WTC11 (cell line): ENCODE results near the gene ZNF648. TPM values are rescaled to one million over a fixed set of nuclear protein-coding genes. Genes with fewer than 3 reads are reported as not detected.

ENCODE experiments used
- ATAC-seq: fragments of 200-7000 bp; cut with Tn5 transposase; 2 replicates; pipeline ENCODE4 v1.10.0; 2021; ENCODE audit warnings: mild to moderate bottlenecking, moderate library complexity
- CTCF ChIA-PET: fragments of 300-600 bp; sonication (Branson Sonifier 250); formaldehyde crosslinking; loops from one replicate; lab custom pipeline; 2021; ENCODE audit warnings: antibody characterized with exemption; lab: Charles Lee
- POLR2A ChIA-PET: fragments of 350-600 bp; sonication (Branson Sonifier 250); formaldehyde crosslinking; loops from one replicate; lab custom pipeline; 2021; ENCODE audit warnings: antibody characterized with exemption; lab: Charles Lee
- DNase-seq: peaks from one replicate; pipeline ENCODE4 v3.0.0; 2021; ENCODE audit warnings: low spot score
- H3K27ac Mint-ChIP-seq: 2 replicates; pipeline ENCODE4 v1.8.0; 2021; ENCODE audit warnings: mixed read lengths
- H3K27me3 Mint-ChIP-seq: 2 replicates; pipeline ENCODE4 v1.8.0; 2021; ENCODE audit warnings: low read depth, mild to moderate bottlenecking, moderate library complexity, mixed read lengths
- H3K36me3 Mint-ChIP-seq: 2 replicates; pipeline ENCODE4 v1.8.0; 2021; ENCODE audit warnings: mixed read lengths
- H3K4me1 Mint-ChIP-seq: 2 replicates; pipeline ENCODE4 v1.8.0; 2022; ENCODE audit warnings: mixed read lengths
- H3K4me3 Mint-ChIP-seq: 2 replicates; pipeline ENCODE4 v1.8.0; 2021; ENCODE audit warnings: mild to moderate bottlenecking, moderate library complexity, mixed read lengths
- H3K9me3 Mint-ChIP-seq: 2 replicates; pipeline ENCODE4 v1.8.0; 2021; ENCODE audit warnings: mixed read lengths
- CREB1 ChIP-seq: sonication (generic); formaldehyde crosslinking; IDR thresholded peaks from 2 replicates; pipeline ENCODE4 v1.8.0; 2023; ENCODE audit warnings: mild to moderate bottlenecking, missing genetic modification reagents
- ESRRA ChIP-seq: sonication (generic); formaldehyde crosslinking; IDR thresholded peaks from 2 replicates; pipeline ENCODE4 v1.8.1; 2022; ENCODE audit warnings: mild to moderate bottlenecking, missing genetic modification reagents, borderline replicate concordance
- ETV6 ChIP-seq: sonication (generic); formaldehyde crosslinking; IDR thresholded peaks from 2 replicates; pipeline ENCODE4 v1.8.1; 2022; ENCODE audit warnings: mild to moderate bottlenecking, missing genetic modification reagents
- HMGA2 ChIP-seq: fragments of 250-450 bp; sonication (Bioruptor Pico); IDR thresholded peaks from 2 replicates; pipeline ENCODE4 v1.4.0; 2021; ENCODE audit warnings: mild to moderate bottlenecking, moderate library complexity
- JAZF1 ChIP-seq: fragments of 250-450 bp; sonication (Bioruptor Pico); IDR thresholded peaks from 2 replicates; pipeline ENCODE4 v1.9.0; 2021; ENCODE audit warnings: moderate library complexity, mild to moderate bottlenecking, inconsistent platforms
- KAT7 ChIP-seq: sonication (generic); formaldehyde crosslinking; IDR thresholded peaks from 2 replicates; pipeline ENCODE4 v1.8.1; 2023; ENCODE audit warnings: missing genetic modification reagents, mild to moderate bottlenecking, borderline replicate concordance
- NFYB ChIP-seq: sonication (generic); formaldehyde crosslinking; conservative IDR thresholded peaks from 2 replicates; pipeline ENCODE4 v1.8.0; 2022; ENCODE audit warnings: low read depth, missing genetic modification reagents
- NR1H2 ChIP-seq: sonication (generic); formaldehyde crosslinking; IDR thresholded peaks from 2 replicates; pipeline ENCODE4 v1.9.0; 2021; ENCODE audit warnings: mild to moderate bottlenecking, moderate library complexity, missing genetic modification reagents
- ZNF121 ChIP-seq: sonication (generic); formaldehyde crosslinking; IDR thresholded peaks from 2 replicates; pipeline ENCODE4 v1.8.0; 2023; ENCODE audit warnings: missing genetic modification reagents
- ZNF219 ChIP-seq: sonication (generic); formaldehyde crosslinking; IDR thresholded peaks from 2 replicates; pipeline ENCODE4 v1.8.0; 2023; ENCODE audit warnings: missing genetic modification reagents, mild to moderate bottlenecking, borderline replicate concordance
- total RNA-seq: library from RNA; stranded (reverse); gene quantifications from 3 replicates; pipeline ENCODE4 v1.2.3, GENCODE V29; 2021
- TF ChIP-seq, protein P1 (sequence below): sonication (generic); formaldehyde crosslinking; IDR thresholded peaks from 2 replicates; pipeline ENCODE4 v1.8.1; 2023; ENCODE audit warnings: mild to moderate bottlenecking, moderate library complexity, missing genetic modification reagents
- TF ChIP-seq, protein P2 (sequence below): sonication (generic); formaldehyde crosslinking; IDR thresholded peaks from 2 replicates; pipeline ENCODE4 v1.8.0; 2023; ENCODE audit warnings: mild to moderate bottlenecking, missing genetic modification reagents
- TF ChIP-seq, protein P3 (sequence below): sonication (generic); formaldehyde crosslinking; IDR thresholded peaks from 2 replicates; pipeline ENCODE4 v1.8.0; 2022; ENCODE audit warnings: mild to moderate bottlenecking, missing genetic modification reagents
- TF ChIP-seq, protein P4 (sequence below): sonication (generic); formaldehyde crosslinking; IDR thresholded peaks from 2 replicates; pipeline ENCODE4 v1.8.0; 2022; ENCODE audit warnings: mild to moderate bottlenecking, missing genetic modification reagents
- TF ChIP-seq, protein P5 (sequence below): sonication (generic); formaldehyde crosslinking; IDR thresholded peaks from 2 replicates; pipeline ENCODE4 v1.8.1; 2023; ENCODE audit warnings: mild to moderate bottlenecking, missing genetic modification reagents, borderline replicate concordance

Gene ZNF648
- total RNA-seq, 1 experiment from 2014 or later = 0.17 TPM

DNA sequence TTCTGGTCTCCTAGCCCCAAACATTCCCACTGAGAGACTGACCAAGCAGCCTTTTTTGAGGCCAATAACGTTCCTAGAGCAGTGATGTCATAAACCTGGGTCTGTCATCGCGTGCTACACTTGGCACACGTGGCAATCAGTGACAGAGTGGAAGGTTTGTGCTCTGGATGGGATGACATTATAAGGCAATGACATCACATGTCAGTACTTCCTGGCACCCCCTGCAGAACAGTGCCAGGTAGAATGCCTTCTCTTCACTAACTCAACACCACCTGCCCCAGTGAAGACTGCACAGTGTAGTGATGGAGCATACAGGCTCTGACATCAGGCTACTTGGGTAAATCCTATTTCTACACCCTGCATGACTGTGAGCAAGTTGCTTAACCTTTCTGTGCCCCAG is 5.4 kb upstream of the ZNF648 start:
- ATAC-seq (no peak), DNase-seq (no peak)
- no peak overlapping the region for H3K4me3 Mint-ChIP-seq
- no peak overlapping the region for H3K27ac Mint-ChIP-seq
- ChIA-PET POLR2A (no interaction called here), CTCF (interaction anchor here (1.6 to 5.1 kb wide), 2 partner anchors 12 to 14 kb away, joined by 3 to 62 read pairs; no protein-coding TSS in a partner anchor)
- no peaks in the 10 kb centered on the region for H3K36me3 Mint-ChIP-seq
- H3K9me3 Mint-ChIP-seq = peaks cover 17% of the 10 kb centered on the region
- no peak for TF ChIP-seq NFYB (CRISPR knock-in tag)
- TF ChIP-seq, protein P1, sequence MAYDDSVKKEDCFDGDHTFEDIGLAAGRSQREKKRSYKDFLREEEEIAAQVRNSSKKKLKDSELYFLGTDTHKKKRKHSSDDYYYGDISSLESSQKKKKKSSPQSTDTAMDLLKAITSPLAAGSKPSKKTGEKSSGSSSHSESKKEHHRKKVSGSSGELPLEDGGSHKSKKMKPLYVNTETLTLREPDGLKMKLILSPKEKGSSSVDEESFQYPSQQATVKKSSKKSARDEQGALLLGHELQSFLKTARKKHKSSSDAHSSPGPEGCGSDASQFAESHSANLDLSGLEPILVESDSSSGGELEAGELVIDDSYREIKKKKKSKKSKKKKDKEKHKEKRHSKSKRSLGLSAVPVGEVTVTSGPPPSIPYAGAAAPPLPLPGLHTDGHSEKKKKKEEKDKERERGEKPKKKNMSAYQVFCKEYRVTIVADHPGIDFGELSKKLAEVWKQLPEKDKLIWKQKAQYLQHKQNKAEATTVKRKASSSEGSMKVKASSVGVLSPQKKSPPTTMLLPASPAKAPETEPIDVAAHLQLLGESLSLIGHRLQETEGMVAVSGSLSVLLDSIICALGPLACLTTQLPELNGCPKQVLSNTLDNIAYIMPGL (CRISPR knock-in tag) = no peak
- H3K4me1 Mint-ChIP-seq = peaks cover 5% of the 10 kb centered on the region
- peaks cover 3% of the 10 kb centered on the region for H3K27me3 Mint-ChIP-seq

DNA sequence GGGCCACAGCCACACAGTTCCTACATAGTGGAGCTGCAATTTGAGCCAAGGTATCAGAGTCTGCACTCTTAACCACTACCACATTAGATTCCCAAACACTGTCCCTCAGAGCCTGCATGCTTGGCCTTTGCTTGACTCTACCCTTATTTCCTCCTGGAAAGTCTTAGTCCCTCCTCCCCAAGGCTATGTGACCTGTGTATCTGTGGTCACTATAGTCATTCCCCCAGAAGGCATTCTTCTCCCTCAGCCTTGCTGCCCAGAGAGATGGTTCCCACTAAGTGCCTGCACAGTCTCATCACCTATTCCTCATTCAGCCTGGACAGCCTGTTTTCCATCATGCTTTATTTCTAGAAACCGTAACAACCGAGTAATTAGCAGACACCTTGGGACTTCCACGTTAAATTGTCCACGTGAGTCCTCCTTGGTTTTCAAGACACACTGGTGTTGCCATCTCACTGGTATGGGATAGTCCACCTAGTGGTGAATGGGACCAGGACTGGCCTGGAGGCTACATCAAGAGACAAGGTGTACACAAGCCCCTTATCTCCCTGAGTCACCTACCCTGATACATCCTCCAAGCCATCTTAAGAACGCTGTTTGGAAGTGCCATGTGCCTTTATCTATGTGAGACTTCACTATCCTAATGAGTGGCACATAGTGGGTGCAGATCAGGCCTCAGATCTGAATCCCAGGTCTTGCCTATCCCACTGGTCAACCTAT is 3.8 kb upstream of the ZNF648 start:
- ATAC-seq (no peak), DNase-seq (no peak)
- ChIA-PET CTCF (interaction anchor here (1.4 kb wide), 1 partner anchor 16 kb away, joined by 8 read pairs; no protein-coding TSS in a partner anchor), POLR2A (no interaction called here)
- Mint-ChIP-seq H3K27ac (no peak overlapping the region), H3K9me3 (peaks cover 17% of the 10 kb centered on the region), H3K27me3 (peaks cover 3% of the 10 kb centered on the region), H3K4me1 (peaks cover 5% of the 10 kb centered on the region), H3K4me3 (no peak overlapping the region), H3K36me3 (no peaks in the 10 kb centered on the region)
- TF ChIP-seq, protein P2, sequence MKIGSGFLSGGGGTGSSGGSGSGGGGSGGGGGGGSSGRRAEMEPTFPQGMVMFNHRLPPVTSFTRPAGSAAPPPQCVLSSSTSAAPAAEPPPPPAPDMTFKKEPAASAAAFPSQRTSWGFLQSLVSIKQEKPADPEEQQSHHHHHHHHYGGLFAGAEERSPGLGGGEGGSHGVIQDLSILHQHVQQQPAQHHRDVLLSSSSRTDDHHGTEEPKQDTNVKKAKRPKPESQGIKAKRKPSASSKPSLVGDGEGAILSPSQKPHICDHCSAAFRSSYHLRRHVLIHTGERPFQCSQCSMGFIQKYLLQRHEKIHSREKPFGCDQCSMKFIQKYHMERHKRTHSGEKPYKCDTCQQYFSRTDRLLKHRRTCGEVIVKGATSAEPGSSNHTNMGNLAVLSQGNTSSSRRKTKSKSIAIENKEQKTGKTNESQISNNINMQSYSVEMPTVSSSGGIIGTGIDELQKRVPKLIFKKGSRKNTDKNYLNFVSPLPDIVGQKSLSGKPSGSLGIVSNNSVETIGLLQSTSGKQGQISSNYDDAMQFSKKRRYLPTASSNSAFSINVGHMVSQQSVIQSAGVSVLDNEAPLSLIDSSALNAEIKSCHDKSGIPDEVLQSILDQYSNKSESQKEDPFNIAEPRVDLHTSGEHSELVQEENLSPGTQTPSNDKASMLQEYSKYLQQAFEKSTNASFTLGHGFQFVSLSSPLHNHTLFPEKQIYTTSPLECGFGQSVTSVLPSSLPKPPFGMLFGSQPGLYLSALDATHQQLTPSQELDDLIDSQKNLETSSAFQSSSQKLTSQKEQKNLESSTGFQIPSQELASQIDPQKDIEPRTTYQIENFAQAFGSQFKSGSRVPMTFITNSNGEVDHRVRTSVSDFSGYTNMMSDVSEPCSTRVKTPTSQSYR (CRISPR knock-in tag) = no peak
- TF ChIP-seq KAT7 (CRISPR knock-in tag) (no peak), ZNF121 (no peak), ZNF219 (CRISPR knock-in tag) (no peak)

DNA sequence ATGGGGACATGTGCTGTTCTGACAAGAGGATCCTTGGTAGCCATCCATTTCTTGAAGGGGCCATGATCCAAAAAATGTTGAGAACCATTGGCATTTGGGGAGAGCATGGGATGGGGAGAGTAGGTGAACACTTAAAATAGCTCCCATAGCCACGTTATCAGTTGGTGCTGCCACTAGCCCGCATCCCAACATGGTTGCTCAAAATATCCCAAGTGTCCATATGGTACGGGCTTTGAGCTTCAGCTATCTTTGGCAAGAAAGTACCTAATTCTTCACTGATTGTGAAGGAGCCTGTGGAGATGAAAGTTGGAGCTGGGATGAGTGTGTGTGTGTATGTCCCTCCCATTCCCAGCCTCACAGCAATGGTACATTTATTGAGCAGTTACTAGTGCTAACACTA is 3.1 kb upstream of the ZNF648 start:
- Mint-ChIP-seq H3K36me3 (no peaks in the 10 kb centered on the region), H3K4me1 (peaks cover 5% of the 10 kb centered on the region), H3K9me3 (peaks cover 17% of the 10 kb centered on the region), H3K27ac (no peak overlapping the region), H3K27me3 (peaks cover 3% of the 10 kb centered on the region), H3K4me3 (no peak overlapping the region)
- DNase-seq (no peak), ATAC-seq (no peak)
- ChIA-PET CTCF (interaction anchor here (1.4 kb wide), 1 partner anchor 16 kb away, joined by 8 read pairs; no protein-coding TSS in a partner anchor), POLR2A (no interaction called here)
- no peak for TF ChIP-seq JAZF1
- TF ChIP-seq, protein P3, sequence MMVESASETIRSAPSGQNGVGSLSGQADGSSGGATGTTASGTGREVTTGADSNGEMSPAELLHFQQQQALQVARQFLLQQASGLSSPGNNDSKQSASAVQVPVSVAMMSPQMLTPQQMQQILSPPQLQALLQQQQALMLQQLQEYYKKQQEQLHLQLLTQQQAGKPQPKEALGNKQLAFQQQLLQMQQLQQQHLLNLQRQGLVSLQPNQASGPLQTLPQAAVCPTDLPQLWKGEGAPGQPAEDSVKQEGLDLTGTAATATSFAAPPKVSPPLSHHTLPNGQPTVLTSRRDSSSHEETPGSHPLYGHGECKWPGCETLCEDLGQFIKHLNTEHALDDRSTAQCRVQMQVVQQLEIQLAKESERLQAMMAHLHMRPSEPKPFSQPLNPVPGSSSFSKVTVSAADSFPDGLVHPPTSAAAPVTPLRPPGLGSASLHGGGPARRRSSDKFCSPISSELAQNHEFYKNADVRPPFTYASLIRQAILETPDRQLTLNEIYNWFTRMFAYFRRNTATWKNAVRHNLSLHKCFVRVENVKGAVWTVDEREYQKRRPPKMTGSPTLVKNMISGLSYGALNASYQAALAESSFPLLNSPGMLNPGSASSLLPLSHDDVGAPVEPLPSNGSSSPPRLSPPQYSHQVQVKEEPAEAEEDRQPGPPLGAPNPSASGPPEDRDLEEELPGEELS (CRISPR knock-in tag) = no peak
- TF ChIP-seq, protein P4, sequence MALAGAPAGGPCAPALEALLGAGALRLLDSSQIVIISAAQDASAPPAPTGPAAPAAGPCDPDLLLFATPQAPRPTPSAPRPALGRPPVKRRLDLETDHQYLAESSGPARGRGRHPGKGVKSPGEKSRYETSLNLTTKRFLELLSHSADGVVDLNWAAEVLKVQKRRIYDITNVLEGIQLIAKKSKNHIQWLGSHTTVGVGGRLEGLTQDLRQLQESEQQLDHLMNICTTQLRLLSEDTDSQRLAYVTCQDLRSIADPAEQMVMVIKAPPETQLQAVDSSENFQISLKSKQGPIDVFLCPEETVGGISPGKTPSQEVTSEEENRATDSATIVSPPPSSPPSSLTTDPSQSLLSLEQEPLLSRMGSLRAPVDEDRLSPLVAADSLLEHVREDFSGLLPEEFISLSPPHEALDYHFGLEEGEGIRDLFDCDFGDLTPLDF (CRISPR knock-in tag) = no peak
- TF ChIP-seq ETV6 = no peak
- TF ChIP-seq NR1H2 (CRISPR knock-in tag) = no peak
- TF ChIP-seq ESRRA (CRISPR knock-in tag) = no peak
- TF ChIP-seq NFYB (CRISPR knock-in tag) = no peak
- TF ChIP-seq, protein P5, sequence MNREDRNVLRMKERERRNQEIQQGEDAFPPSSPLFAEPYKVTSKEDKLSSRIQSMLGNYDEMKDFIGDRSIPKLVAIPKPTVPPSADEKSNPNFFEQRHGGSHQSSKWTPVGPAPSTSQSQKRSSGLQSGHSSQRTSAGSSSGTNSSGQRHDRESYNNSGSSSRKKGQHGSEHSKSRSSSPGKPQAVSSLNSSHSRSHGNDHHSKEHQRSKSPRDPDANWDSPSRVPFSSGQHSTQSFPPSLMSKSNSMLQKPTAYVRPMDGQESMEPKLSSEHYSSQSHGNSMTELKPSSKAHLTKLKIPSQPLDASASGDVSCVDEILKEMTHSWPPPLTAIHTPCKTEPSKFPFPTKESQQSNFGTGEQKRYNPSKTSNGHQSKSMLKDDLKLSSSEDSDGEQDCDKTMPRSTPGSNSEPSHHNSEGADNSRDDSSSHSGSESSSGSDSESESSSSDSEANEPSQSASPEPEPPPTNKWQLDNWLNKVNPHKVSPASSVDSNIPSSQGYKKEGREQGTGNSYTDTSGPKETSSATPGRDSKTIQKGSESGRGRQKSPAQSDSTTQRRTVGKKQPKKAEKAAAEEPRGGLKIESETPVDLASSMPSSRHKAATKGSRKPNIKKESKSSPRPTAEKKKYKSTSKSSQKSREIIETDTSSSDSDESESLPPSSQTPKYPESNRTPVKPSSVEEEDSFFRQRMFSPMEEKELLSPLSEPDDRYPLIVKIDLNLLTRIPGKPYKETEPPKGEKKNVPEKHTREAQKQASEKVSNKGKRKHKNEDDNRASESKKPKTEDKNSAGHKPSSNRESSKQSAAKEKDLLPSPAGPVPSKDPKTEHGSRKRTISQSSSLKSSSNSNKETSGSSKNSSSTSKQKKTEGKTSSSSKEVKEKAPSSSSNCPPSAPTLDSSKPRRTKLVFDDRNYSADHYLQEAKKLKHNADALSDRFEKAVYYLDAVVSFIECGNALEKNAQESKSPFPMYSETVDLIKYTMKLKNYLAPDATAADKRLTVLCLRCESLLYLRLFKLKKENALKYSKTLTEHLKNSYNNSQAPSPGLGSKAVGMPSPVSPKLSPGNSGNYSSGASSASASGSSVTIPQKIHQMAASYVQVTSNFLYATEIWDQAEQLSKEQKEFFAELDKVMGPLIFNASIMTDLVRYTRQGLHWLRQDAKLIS = no peak
- TF ChIP-seq, protein P2 (CRISPR knock-in tag) = no peak
- TF ChIP-seq CREB1 (CRISPR knock-in tag) = no peak
- TF ChIP-seq HMGA2 (CRISPR knock-in tag) = no peak
